Mucosa of descending colon (tissue), 3 donors: Measurements from ENCODE around the gene SLC22A12. TPM values are rescaled to one million over a fixed set of nuclear protein-coding genes. Genes with fewer than 3 reads are reported as not detected.

Experiments used
- ATAC-seq: fragments of 200-7000 bp; cut with Tn5 transposase; one replicate; pipeline ENCODE4 v1.9.1; 2020; ENCODE audit warnings: mild to moderate bottlenecking, moderate library complexity
- DNase-seq, 3 donors: peaks; one replicate each; pipeline ENCODE4 v3.0.0-alpha.2; 2020
- H3K36me3 ChIP-seq: fragments of 200-600 bp; one replicate; pipeline ENCODE4 v1.8.0; 2021; ENCODE audit warnings: low read depth, mild to moderate bottlenecking
- H3K4me1 ChIP-seq: fragments of 200-600 bp; one replicate; pipeline ENCODE4 v1.8.0; 2021; ENCODE audit warnings: low read depth, mild to moderate bottlenecking
- H3K4me3 ChIP-seq: fragments of 200-600 bp; one replicate; pipeline ENCODE4 v1.8.0; 2021; ENCODE audit warnings: mild to moderate bottlenecking
- H3K9me3 ChIP-seq: fragments of 200-600 bp; one replicate; pipeline ENCODE4 v1.8.0; 2021; ENCODE audit warnings: mild to moderate bottlenecking
- intact Hi-C, 2 donors: fragments of 100-400 bp; cut with DNase I in 1 of 2; cut with micrococcal nuclease in 1 of 2; formaldehyde crosslinking; loops; one replicate each; pipeline versions ENCODE4 v1.11.0 to v1.11.1; 2022; cut with DNase I, micrococcal nuclease
- total RNA-seq, 3 donors: library from RNA; stranded (reverse); fragmentation: NEBNext Ultra II Directional in 2 of 3; extraction: Animal tissue kit (Norgen Biotek cat#: 25700) in 2 of 3; gene quantifications; one replicate each; pipeline versions ENCODE4 v1.2.1 to v1.2.4, GENCODE V29; 2021 to 2023
- TF ChIP-seq, protein P1 (sequence below): fragments of 200-600 bp; IDR thresholded peaks from one replicate; pipeline ENCODE4 v1.8.0; 2022; ENCODE audit warnings: antibody characterized with exemption, mild to moderate bottlenecking
- donor health status: DM: no; HTN: no; CAD: no; lungs with moderate emphysema.
- donor health status: DM: no; HTN: no; CAD: no.
- donor health status: DM: no; HTN: yes; CAD: no.

The SLC22A12 gene
- total RNA-seq, 3 donors from 2014 or later = not detected

DNA sequence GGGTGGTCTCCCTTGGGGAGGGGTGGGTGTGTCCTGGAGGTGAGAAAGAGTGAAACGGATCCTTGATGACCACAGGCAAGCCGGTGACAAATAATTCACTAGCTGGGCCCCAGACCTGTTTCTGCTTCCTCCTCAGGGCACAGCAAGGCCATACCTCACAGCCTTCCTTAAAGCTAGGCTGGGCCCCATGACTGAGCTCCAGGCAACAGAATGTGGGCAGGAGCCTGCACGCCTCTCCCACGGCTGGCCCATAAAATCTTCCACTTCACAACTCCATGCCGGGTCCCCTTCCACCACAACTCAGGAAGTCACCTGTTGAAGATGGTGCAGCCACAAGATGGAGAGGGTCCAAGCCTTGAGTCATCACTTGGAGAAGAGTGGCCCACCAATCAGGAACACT is 23.9 kb downstream of the SLC22A12 start:
- DNase-seq (no peak), ATAC-seq (no peak)
- intact Hi-C loops = no loop called here
- no peak overlapping the region for H3K4me3 ChIP-seq
- TF ChIP-seq, protein P1, sequence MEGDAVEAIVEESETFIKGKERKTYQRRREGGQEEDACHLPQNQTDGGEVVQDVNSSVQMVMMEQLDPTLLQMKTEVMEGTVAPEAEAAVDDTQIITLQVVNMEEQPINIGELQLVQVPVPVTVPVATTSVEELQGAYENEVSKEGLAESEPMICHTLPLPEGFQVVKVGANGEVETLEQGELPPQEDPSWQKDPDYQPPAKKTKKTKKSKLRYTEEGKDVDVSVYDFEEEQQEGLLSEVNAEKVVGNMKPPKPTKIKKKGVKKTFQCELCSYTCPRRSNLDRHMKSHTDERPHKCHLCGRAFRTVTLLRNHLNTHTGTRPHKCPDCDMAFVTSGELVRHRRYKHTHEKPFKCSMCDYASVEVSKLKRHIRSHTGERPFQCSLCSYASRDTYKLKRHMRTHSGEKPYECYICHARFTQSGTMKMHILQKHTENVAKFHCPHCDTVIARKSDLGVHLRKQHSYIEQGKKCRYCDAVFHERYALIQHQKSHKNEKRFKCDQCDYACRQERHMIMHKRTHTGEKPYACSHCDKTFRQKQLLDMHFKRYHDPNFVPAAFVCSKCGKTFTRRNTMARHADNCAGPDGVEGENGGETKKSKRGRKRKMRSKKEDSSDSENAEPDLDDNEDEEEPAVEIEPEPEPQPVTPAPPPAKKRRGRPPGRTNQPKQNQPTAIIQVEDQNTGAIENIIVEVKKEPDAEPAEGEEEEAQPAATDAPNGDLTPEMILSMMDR = no peak
- no peaks in the 10 kb centered on the region for H3K9me3 ChIP-seq
- no peaks in the 10 kb centered on the region for H3K4me1 ChIP-seq
- no peaks in the 10 kb centered on the region for H3K36me3 ChIP-seq

DNA sequence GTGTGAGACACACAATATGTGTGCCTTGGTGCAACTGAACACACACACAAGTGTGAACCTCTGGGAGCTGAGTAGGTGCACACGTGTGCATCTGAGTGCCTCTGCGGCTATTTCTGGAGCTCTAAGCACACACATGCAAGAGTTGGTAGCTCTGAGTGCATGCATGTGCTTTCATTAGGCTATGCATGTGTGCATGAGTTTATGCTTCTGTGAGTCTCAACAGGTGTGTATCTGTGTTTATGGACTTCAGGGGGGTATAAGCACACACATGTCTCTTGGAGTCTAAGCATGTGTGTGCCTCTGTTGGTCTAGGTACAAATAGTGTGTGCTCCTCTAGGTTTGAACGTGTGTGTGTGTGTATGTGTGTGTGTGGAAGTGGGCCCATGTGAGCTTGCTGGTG is 25.8 kb downstream of the SLC22A12 start:
- Histone ChIP-seq H3K4me3 (no peak overlapping the region), H3K36me3 (no peaks in the 10 kb centered on the region), H3K4me1 (no peaks in the 10 kb centered on the region), H3K9me3 (no peaks in the 10 kb centered on the region)
- intact Hi-C loops = no loop called here
- TF ChIP-seq, protein P1 = no peak
- DNase-seq (no peak), ATAC-seq (no peak)

DNA sequence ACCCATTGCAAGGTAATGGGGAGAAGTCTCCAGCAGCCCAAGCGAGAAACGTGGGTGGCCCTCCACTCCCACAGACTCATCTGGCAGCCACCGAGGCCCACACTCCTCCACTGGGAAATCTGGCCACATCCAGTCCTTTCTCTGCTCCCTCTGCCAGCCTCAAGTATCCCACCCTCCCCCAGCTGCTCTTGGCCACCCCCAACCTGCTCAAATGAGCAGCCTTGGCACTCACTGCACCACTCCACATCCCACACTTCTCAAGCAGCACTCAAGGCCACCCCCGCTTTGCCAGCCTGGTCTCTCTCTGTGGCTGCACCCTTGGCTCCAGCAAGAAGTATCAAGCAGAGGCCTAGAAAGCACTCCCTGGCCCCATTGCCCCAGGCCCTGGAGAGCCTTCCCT is 28.2 kb downstream of the SLC22A12 start:
- H3K4me1 ChIP-seq = no peaks in the 10 kb centered on the region
- no peak for DNase-seq

DNA sequence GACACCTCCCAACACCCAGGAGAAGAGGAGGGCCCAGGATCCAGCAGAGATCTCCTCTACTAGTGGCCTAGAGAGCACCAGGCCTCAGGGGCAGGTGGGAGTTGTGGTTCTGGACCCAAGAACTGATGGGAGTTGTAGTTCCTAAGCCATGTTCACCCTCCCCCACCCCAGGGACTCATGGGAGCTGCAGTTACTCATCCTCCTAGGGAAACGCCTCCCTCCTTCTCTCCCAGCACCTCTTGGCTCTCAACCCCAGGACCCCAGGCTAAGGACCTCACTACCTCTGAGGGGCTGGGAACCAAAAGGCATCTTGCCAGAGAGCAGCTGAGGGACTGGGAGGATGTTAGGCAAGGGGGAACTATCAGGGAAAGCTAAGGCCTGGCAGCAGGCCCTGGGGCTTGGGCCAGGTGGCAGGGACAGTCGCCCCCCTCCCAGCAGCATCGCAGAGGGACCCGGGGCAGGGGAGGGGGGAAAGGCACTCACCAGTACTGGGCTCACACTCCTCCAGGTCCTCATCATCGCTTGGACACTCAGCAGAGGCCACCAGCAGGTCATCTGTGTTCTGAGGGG is 28.9 kb downstream of the SLC22A12 start:
- no peaks in the 10 kb centered on the region for H3K4me1 ChIP-seq
- intact Hi-C loops = no loop called here
- peak; percentile 58 for ATAC-seq
- no peak overlapping the region for H3K4me3 ChIP-seq
- H3K36me3 ChIP-seq = no peaks in the 10 kb centered on the region
- TF ChIP-seq, protein P1 = no peak
- DNase-seq = peak in 1 of 3 donors; percentile 38
- H3K9me3 ChIP-seq = no peaks in the 10 kb centered on the region

More for the DNA sequence above, 28.2 kb downstream of the SLC22A12 start:
- TF ChIP-seq, protein P1 = no peak
- intact Hi-C loops = no loop called here
- Histone ChIP-seq H3K4me3 (no peak overlapping the region), H3K36me3 (no peaks in the 10 kb centered on the region), H3K9me3 (no peaks in the 10 kb centered on the region)
- no peak for ATAC-seq

DNA sequence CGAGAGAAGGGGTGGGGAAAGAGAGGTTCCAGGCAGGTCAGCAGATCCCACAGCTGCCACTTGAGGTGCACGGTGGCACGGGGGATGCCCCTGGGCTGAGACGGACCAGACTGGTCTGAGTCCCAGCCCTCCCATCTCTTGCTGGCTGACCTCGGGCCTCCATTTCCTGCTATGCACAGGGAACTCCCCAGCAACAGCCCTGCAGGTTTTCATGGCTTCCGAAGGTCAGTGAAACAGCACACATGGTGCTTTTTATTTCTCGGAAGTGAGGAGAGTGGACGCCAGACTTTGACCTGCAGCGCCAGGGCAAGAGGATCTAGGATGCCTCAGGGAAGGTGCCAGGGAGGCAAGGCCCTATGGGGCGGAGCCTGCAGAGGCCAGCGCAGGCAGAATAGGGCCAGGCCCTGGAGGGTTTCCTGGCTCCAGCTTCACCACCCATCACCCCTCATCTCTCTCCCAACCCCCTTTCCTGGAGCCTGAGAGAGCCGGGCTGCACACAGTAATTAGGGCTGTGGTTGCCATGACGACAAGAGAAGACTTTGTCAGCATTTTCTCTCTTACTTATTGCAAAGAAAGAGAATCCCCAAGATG is 29.5 kb downstream of the SLC22A12 start:
- intact Hi-C loops = no loop called here
- Histone ChIP-seq H3K4me1 (no peaks in the 10 kb centered on the region), H3K9me3 (no peaks in the 10 kb centered on the region), H3K36me3 (no peaks in the 10 kb centered on the region), H3K4me3 (no peak overlapping the region)
- DNase-seq = peak; percentile 40 to 77 (median 59)
- TF ChIP-seq, protein P1 = no peak
- ATAC-seq = peak; percentile 91
